DND-41 (cell line): ENCODE measurements around the gene GJD2.

Source experiments
- CTCF ChIP-seq: IDR thresholded peaks from 2 replicates; pipeline ENCODE4 v1.5.1; 2012; ENCODE audit warnings: borderline replicate concordance, low read length, moderate library complexity, mild to moderate bottlenecking; ENCODE audit not compliant: poor library complexity, severe bottlenecking; ENCODE audit errors: extremely low read depth
- EZH2 ChIP-seq: IDR thresholded peaks from 3 replicates; pipeline ENCODE4 v1.6.1; 2012; ENCODE audit warnings: borderline replicate concordance, low read depth, mild to moderate bottlenecking, moderate library complexity, low read length, inconsistent platforms; ENCODE audit not compliant: severe bottlenecking

GRCh38 chr15:34708422-34708821 lies 46.4 kb downstream of the GJD2 start:
- TF ChIP-seq CTCF = peak; percentile 52
- no peak for TF ChIP-seq EZH2
